Gastrocnemius medialis (tissue), 4 donors: ENCODE results near the gene OGA. TPM values are rescaled to one million over a fixed set of nuclear protein-coding genes. Genes with fewer than 3 reads are reported as not detected.
A peak's percentile ranks its signal among the peaks of the same experiment; 100 is the strongest.

Source experiments
- ATAC-seq, 2 donors: fragments of 150-250 bp; one replicate each; pipeline ENCODE4 v1.9.1; 2016
- DNase-seq, 2 donors: peaks; one replicate each; pipeline ENCODE4 v3.0.0-alpha.2; 2019
- H3K27ac ChIP-seq, 4 donors: fragments of 200-600 bp; sonication (generic); 1 replicate in 1 of 4; 2 replicates in 3 of 4; pipeline ENCODE4 v1.5.1; 2016 to 2018; ENCODE audit warnings: mild to moderate bottlenecking in 2 of 4, moderate library complexity in 1 of 4
- H3K27me3 ChIP-seq, 3 donors: fragments of 200-600 bp; sonication (generic) in 2 of 3; 1 replicate in 1 of 3; 2 replicates in 2 of 3; pipeline versions ENCODE4 v1.5.1 to v1.6.0; 2016 to 2019; ENCODE audit warnings: mild to moderate bottlenecking in 1 of 3, moderate library complexity in 1 of 3
- H3K36me3 ChIP-seq, 2 donors: fragments of 200-600 bp; sonication (generic) in 1 of 2; one replicate each; pipeline ENCODE4 v1.5.1; 2017 to 2018
- H3K4me1 ChIP-seq, 2 donors: fragments of 200-600 bp; sonication (generic) in 1 of 2; one replicate each; pipeline ENCODE4 v1.5.1; 2016 to 2017; ENCODE audit warnings: mild to moderate bottlenecking in 2 of 2
- H3K4me3 ChIP-seq, 4 donors: fragments of 200-600 bp; sonication (generic) in 3 of 4; 1 replicate in 1 of 4; 2 replicates in 3 of 4; pipeline ENCODE4 v1.5.1; 2016 to 2019; ENCODE audit warnings: mild to moderate bottlenecking in 2 of 4
- H3K9me3 ChIP-seq, 3 donors: fragments of 200-600 bp; sonication (generic) in 2 of 3; 1 replicate in 1 of 3; 2 replicates in 2 of 3; pipeline ENCODE4 v1.5.1; 2016 to 2019
- CTCF ChIP-seq, 5 experiments: fragments of 450-650 bp in 3 of 5; fragments of 200-600 bp in 2 of 5; sonication (generic) in 2 of 5; IDR thresholded peaks in 4 of 5; conservative IDR thresholded peaks in 1 of 5; 1 replicate in 4 of 5; 2 replicates in 1 of 5; pipeline ENCODE4 v1.5.1; 2016 to 2019; ENCODE audit warnings: antibody characterized with exemption in 5 of 5, mild to moderate bottlenecking in 3 of 5, moderate library complexity in 3 of 5
- POLR2A ChIP-seq, 2 donors: fragments of 450-650 bp; IDR thresholded peaks; one replicate each; pipeline ENCODE4 v1.6.1; 2017; ENCODE audit warnings: antibody characterized with exemption in 2 of 2, mild to moderate bottlenecking in 2 of 2, moderate library complexity in 2 of 2
- in situ Hi-C, 4 donors: fragments of 200-750 bp; cut with MboI; loops; one replicate each; pipeline versions ENCODE4 v1.15.0 to v1.8.0; 2017; ENCODE audit warnings: low sequenced_read_pairs in 4 of 4
- intact Hi-C: fragments of 100-400 bp; cut with DNase I; formaldehyde crosslinking; loops from one replicate; pipeline ENCODE4 v1.15.1; 2023; ENCODE audit warnings: low total_unique reads
- total RNA-seq, 4 donors: library from RNA; depleted of rRNA; stranded (reverse); fragments of >200 nt; gene quantifications; one replicate each; pipeline versions ENCODE4 v1.1.0 to v1.2.3, GENCODE V29; 2016

OGA gene
- total RNA-seq, 4 donors from 2014 or later = 25.8 to 85.5 (median 48.3) TPM

- peaks cover 19 to 21% of the 10 kb centered on the region in 2 donors for H3K4me1 ChIP-seq
- ATAC-seq (no peak), DNase-seq (no peak)
- no peaks in the 10 kb centered on the region for H3K36me3 ChIP-seq
- H3K27ac ChIP-seq = no peak overlapping the region
- H3K9me3 ChIP-seq = no peaks in the 10 kb centered on the region
- peaks cover 69 to 72% (median 72%) of the 10 kb centered on the region in 3 donors for H3K27me3 ChIP-seq
- TF ChIP-seq POLR2A (IDR thresholded peaks at IDR 0.05) (no peak), CTCF (IDR thresholded peaks at IDR 0.05 in 4 of 5, conservative IDR thresholded peaks at IDR 0.05 in 1 of 5) (no peak)
- intact Hi-C loops (no loop called here), in situ Hi-C loops (no loop called here)
- peak overlapping the region in 1 of 4 donors; percentile 9 for H3K4me3 ChIP-seq
Observed at GRCh38 chr10:101776161-101776817, 42.0 kb downstream of the OGA start.

GRCh38 chr10:101775273-101776160 lies 42.7 kb downstream of the OGA start, which contains the start of gene FGF8:
Gene FGF8 (minus strand): TSS chr10:101776114. CDS start chr10:101775900, 214 bp downstream.
- no peaks in the 10 kb centered on the region for H3K36me3 ChIP-seq
- DNase-seq = no peak
- intact Hi-C loops (no loop called here), in situ Hi-C loops (no loop called here)
- peaks cover 19 to 21% of the 10 kb centered on the region in 2 donors for H3K4me1 ChIP-seq
- H3K4me3 ChIP-seq = peak within 1 kb of the TSS in 2 of 4 donors; percentile 9 to 19
- no peaks in the 10 kb centered on the region for H3K9me3 ChIP-seq
- peaks cover 74 to 79% (median 78%) of the 10 kb centered on the region in 3 donors for H3K27me3 ChIP-seq
- no peak for ATAC-seq
- H3K27ac ChIP-seq = no peak within 1 kb of the TSS
- no peak for TF ChIP-seq CTCF (IDR thresholded peaks at IDR 0.05 in 4 of 5, conservative IDR thresholded peaks at IDR 0.05 in 1 of 5)
- TF ChIP-seq POLR2A (IDR thresholded peaks at IDR 0.05) = no peak

- ATAC-seq (no peak), DNase-seq (no peak)
- H3K36me3 ChIP-seq = no peaks in the 10 kb centered on the region
- TF ChIP-seq POLR2A (IDR thresholded peaks at IDR 0.05) (no peak), CTCF (IDR thresholded peaks at IDR 0.05 in 4 of 5, conservative IDR thresholded peaks at IDR 0.05 in 1 of 5) (no peak)
- intact Hi-C loops = no loop called here
- in situ Hi-C loops = no loop called here
- H3K27me3 ChIP-seq = peaks cover 74 to 81% (median 79%) of the 10 kb centered on the region in 3 donors
- H3K9me3 ChIP-seq = no peaks in the 10 kb centered on the region
- H3K27ac ChIP-seq = no peak overlapping the region
- H3K4me3 ChIP-seq = no peak overlapping the region
- H3K4me1 ChIP-seq = peaks cover 14% of the 10 kb centered on the region in 2 donors
Observed at GRCh38 chr10:101774589-101775272, 43.5 kb downstream of the OGA start.

- ATAC-seq (no peak), DNase-seq (no peak)
- in situ Hi-C loops = no loop called here
- Histone ChIP-seq H3K9me3 (no peaks in the 10 kb centered on the region), H3K36me3 (no peaks in the 10 kb centered on the region), H3K27ac (no peak overlapping the region), H3K27me3 (peaks cover 70 to 74% (median 72%) of the 10 kb centered on the region in 3 donors), H3K4me1 (peaks cover 7 to 9% of the 10 kb centered on the region in 2 donors), H3K4me3 (no peak overlapping the region)
- intact Hi-C loops = no loop called here
- TF ChIP-seq POLR2A (IDR thresholded peaks at IDR 0.05) (no peak), CTCF (IDR thresholded peaks at IDR 0.05 in 4 of 5, conservative IDR thresholded peaks at IDR 0.05 in 1 of 5) (no peak)
Observed at GRCh38 chr10:101773923-101774588, 44.2 kb downstream of the OGA start.
